ENCODE measurements around the gene PIK3R1. TPM values are rescaled to one million over a fixed set of nuclear protein-coding genes. Genes with fewer than 3 reads are reported as not detected.

The PIK3R1 gene
- total RNA-seq, 1 experiment from 2014 or later = 11.3 TPM

DNA sequence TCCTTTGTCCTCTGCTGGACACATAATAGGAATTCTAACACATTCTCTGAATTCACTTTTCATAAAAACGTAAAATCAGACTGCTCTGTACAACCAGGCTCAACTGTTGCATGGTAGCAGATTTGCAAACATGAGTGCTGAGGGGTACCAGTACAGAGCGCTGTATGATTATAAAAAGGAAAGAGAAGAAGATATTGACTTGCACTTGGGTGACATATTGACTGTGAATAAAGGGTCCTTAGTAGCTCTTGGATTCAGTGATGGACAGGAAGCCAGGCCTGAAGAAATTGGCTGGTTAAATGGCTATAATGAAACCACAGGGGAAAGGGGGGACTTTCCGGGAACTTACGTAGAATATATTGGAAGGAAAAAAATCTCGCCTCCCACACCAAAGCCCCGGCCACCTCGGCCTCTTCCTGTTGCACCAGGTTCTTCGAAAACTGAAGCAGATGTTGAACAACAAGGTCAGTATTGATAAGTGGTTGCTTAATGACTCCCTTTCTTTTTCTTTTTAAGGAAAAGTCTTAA lies 11.1 kb downstream of the PIK3R1 start:
- H4K91ac ChIP-seq (ENCODE audit: insufficient read length, low read depth, low read length) = no peak overlapping the region
- no peak overlapping the region for H2BK12ac ChIP-seq (ENCODE audit: insufficient read length, low read depth, low read length)
- no peak overlapping the region for H2AK5ac ChIP-seq (ENCODE audit: insufficient read length, low read length)
- no CpG with 5 or more reads among the region's 8 CpGs for WGBS (ENCODE audit: extremely low coverage, insufficient read length, low lambda C conversion rate)
- H2BK15ac ChIP-seq (ENCODE audit: low read depth, low read length) = no peak overlapping the region
- Mint-ChIP-seq H3K4me3 (no peak overlapping the region), H3K36me3 (ENCODE audit: insufficient read depth in 1 of 3, low read depth in 3 of 3) (peaks cover 0 to 2% (median 0%) of the 10 kb centered on the region in 3 experiments; a peak in 1 of 7 replicates), H3K9me3 (no peaks in the 10 kb centered on the region), H3K27me3 (ENCODE audit: low read depth) (peaks cover 20% of the 10 kb centered on the region), H3K27ac (no peak overlapping the region), H3K4me1 (peaks cover 2 to 4% of the 10 kb centered on the region in 2 experiments; a peak in 3 of 4 replicates)
- no peak overlapping the region for H3K56ac ChIP-seq (ENCODE audit: insufficient read length, low read depth, low read length)
- no peaks in the 10 kb centered on the region for H3K79me1 ChIP-seq (ENCODE audit: insufficient read depth, low read depth, low read length, poor library complexity, severe bottlenecking)
- no peaks in the 10 kb centered on the region for H3K23me2 ChIP-seq (ENCODE audit: insufficient read length, low read depth, low read length, poor library complexity, severe bottlenecking)
- no peak overlapping the region for H2AFZ ChIP-seq (ENCODE audit: low read length)
- no peak for DNase-seq
- H3T11ph ChIP-seq (ENCODE audit: low read length) = no peak overlapping the region
- H3K9me3 ChIP-seq (ENCODE audit: control insufficient read depth, low read depth, low read length) = no peaks in the 10 kb centered on the region
- no peak overlapping the region for H2BK5ac ChIP-seq (ENCODE audit: insufficient read length, low read length)
- no peak overlapping the region for H4K5ac ChIP-seq (ENCODE audit: insufficient read length, low read depth, low read length)
- H2BK20ac ChIP-seq (ENCODE audit: low read depth, low read length, poor library complexity, severe bottlenecking) = no peak overlapping the region
- H3K79me2 ChIP-seq (ENCODE audit: insufficient read depth, low read length) = peaks cover 2% of the 10 kb centered on the region; the same call in 1 of the 2 replicates
- H3K4ac ChIP-seq (ENCODE audit: low read depth, low read length) = no peak overlapping the region
- H3K9ac ChIP-seq (ENCODE audit: extremely low read depth, insufficient read length, low read length) = no peak overlapping the region
- H3K27ac ChIP-seq (ENCODE audit: insufficient read length, low read depth, low read length) = no peak overlapping the region
- no peaks in the 10 kb centered on the region for H3K4me1 ChIP-seq (ENCODE audit: insufficient read depth, low read length)
- no peaks in the 10 kb centered on the region for H4K20me1 ChIP-seq (ENCODE audit: control insufficient read depth, insufficient read depth, insufficient read length)
- no peak overlapping the region for H2BK120ac ChIP-seq (ENCODE audit: low read depth, low read length, poor library complexity, severe bottlenecking)
- no peak overlapping the region for H3K14ac ChIP-seq (ENCODE audit: insufficient read depth, low read length)
- TF ChIP-seq CTCF (conservative IDR thresholded peaks at IDR 0.05) = no peak
- no peak overlapping the region for H3K4me2 ChIP-seq (ENCODE audit: insufficient read depth, insufficient read length, low read length)
- no peaks in the 10 kb centered on the region for H3K27me3 ChIP-seq (ENCODE audit: insufficient read depth, low read length)
- H4K8ac ChIP-seq (replicated peaks; ENCODE audit: insufficient read length, low read depth, low read length) = no peak overlapping the region
- H3K18ac ChIP-seq (ENCODE audit: insufficient read length, low read depth, low read length) = no peak overlapping the region
- H3K23ac ChIP-seq (ENCODE audit: insufficient read length, low read depth, low read length) = no peak overlapping the region

Data from H9 (cell line).